SK-N-SH treated with all-trans-retinoic acid at 6 μM for 48 hours (cell line): Measurements from ENCODE around the gene ILK.

Experiments used
- ATAC-seq: fragments of 200-7000 bp; cut with Tn5 transposase; 3 replicates; pipeline ENCODE4 v1.9.1; 2020; ENCODE audit warnings: mild to moderate bottlenecking, moderate library complexity
- ARNTL ChIP-seq: fragments of 450-650 bp; formaldehyde crosslinking; IDR thresholded peaks from 2 replicates; pipeline ENCODE4 v1.5.0; 2020; ENCODE audit warnings: low read depth, mild to moderate bottlenecking, moderate library complexity, borderline replicate concordance
- BACH2 ChIP-seq: fragments of 250-450 bp; sonication (Bioruptor Pico); IDR thresholded peaks from 2 replicates; pipeline ENCODE4 v1.9.0; 2021; ENCODE audit warnings: mild to moderate bottlenecking, borderline replicate concordance
- CREB5 ChIP-seq: fragments of 250-450 bp; sonication (Bioruptor Pico); IDR thresholded peaks from 2 replicates; pipeline ENCODE4 v1.5.1; 2020; ENCODE audit warnings: low read depth, mild to moderate bottlenecking, moderate library complexity
- CSRNP3 ChIP-seq: fragments of 250-450 bp; sonication (Bioruptor Pico); IDR thresholded peaks from 2 replicates; pipeline ENCODE4 v1.5.1; 2021; ENCODE audit warnings: mild to moderate bottlenecking, moderate library complexity
- ESRRG ChIP-seq: fragments of 250-450 bp; sonication (Bioruptor Pico); IDR thresholded peaks from 2 replicates; pipeline ENCODE4 v1.6.1; 2021; ENCODE audit warnings: mild to moderate bottlenecking
- ISL1 ChIP-seq: fragments of 250-450 bp; sonication (Bioruptor Pico); IDR thresholded peaks from 2 replicates; pipeline ENCODE4 v2.1.2; 2022; ENCODE audit warnings: mild to moderate bottlenecking, moderate library complexity
- OSR1 ChIP-seq: fragments of 250-450 bp; sonication (Bioruptor Pico); IDR thresholded peaks from 2 replicates; pipeline ENCODE4 v1.8.0; 2022; ENCODE audit warnings: moderate library complexity, mild to moderate bottlenecking, inconsistent platforms
- PATZ1 ChIP-seq: fragments of 250-450 bp; sonication (Bioruptor Pico); IDR thresholded peaks from 2 replicates; pipeline ENCODE4 v1.8.0; 2020; ENCODE audit warnings: mild to moderate bottlenecking, moderate library complexity, borderline replicate concordance
- POU6F1 ChIP-seq: fragments of 250-450 bp; sonication (Bioruptor Pico); IDR thresholded peaks from 2 replicates; pipeline ENCODE4 v1.8.0; 2021; ENCODE audit warnings: low read depth, mild to moderate bottlenecking, moderate library complexity, borderline replicate concordance
- PPARA ChIP-seq: fragments of 250-450 bp; sonication (Bioruptor Pico); IDR thresholded peaks from 2 replicates; pipeline ENCODE4 v1.5.0; 2020; ENCODE audit warnings: mild to moderate bottlenecking, borderline replicate concordance
- RARB ChIP-seq: fragments of 250-450 bp; sonication (Bioruptor Pico); IDR thresholded peaks from 2 replicates; pipeline ENCODE4 v1.8.0; 2021; ENCODE audit warnings: mild to moderate bottlenecking, moderate library complexity
- SNAI2 ChIP-seq: fragments of 250-450 bp; sonication (Bioruptor Pico); IDR thresholded peaks from 2 replicates; pipeline ENCODE4 v1.5.0; 2020; ENCODE audit warnings: mild to moderate bottlenecking, moderate library complexity
- TCF4 ChIP-seq: fragments of 250-450 bp; sonication (Bioruptor Pico); IDR thresholded peaks from 2 replicates; pipeline ENCODE4 v1.8.0; 2021; ENCODE audit warnings: mild to moderate bottlenecking, moderate library complexity, borderline replicate concordance
- TOX ChIP-seq: fragments of 250-450 bp; sonication (Bioruptor Pico); IDR thresholded peaks from 2 replicates; pipeline ENCODE4 v1.8.0; 2021; ENCODE audit warnings: mild to moderate bottlenecking, moderate library complexity, borderline replicate concordance
- TSHZ2 ChIP-seq: fragments of 250-450 bp; sonication (Bioruptor Pico); IDR thresholded peaks from 2 replicates; pipeline ENCODE4 v1.5.0; 2020; ENCODE audit warnings: mild to moderate bottlenecking, moderate library complexity
- ZC3H10 ChIP-seq: fragments of 250-450 bp; sonication (Bioruptor Pico); IDR thresholded peaks from 2 replicates; pipeline ENCODE4 v1.5.1; 2021; ENCODE audit warnings: mild to moderate bottlenecking, moderate library complexity
- ZFP3 ChIP-seq: fragments of 250-450 bp; sonication (Bioruptor Pico); IDR thresholded peaks from 2 replicates; pipeline ENCODE4 v1.5.0; 2020; ENCODE audit warnings: mild to moderate bottlenecking, moderate library complexity
- ZFP30 ChIP-seq: fragments of 450-650 bp; formaldehyde crosslinking; IDR thresholded peaks from 2 replicates; pipeline ENCODE4 v1.5.0; 2022; ENCODE audit warnings: mild to moderate bottlenecking, moderate library complexity
- ZNF70 ChIP-seq: fragments of 450-650 bp; formaldehyde crosslinking; IDR thresholded peaks from 2 replicates; pipeline ENCODE4 v1.5.0; 2020; ENCODE audit warnings: mild to moderate bottlenecking, moderate library complexity
- ZNF8 ChIP-seq: fragments of 450-650 bp; formaldehyde crosslinking; IDR thresholded peaks from 2 replicates; pipeline ENCODE4 v1.5.0; 2020; ENCODE audit warnings: mild to moderate bottlenecking, moderate library complexity

Gene ILK

GRCh38 chr11:6627762-6628241 lies 24.2 kb downstream of the ILK start:
- no peak for ATAC-seq
- TF ChIP-seq ESRRG = no peak
- no peak for TF ChIP-seq POU6F1
- TF ChIP-seq ARNTL = no peak
- no peak for TF ChIP-seq ZFP3 (CRISPR knock-in tag)
- TF ChIP-seq ZC3H10 = no peak
- no peak for TF ChIP-seq RARB
- TF ChIP-seq PATZ1 (CRISPR knock-in tag) = no peak
- TF ChIP-seq SNAI2 (CRISPR knock-in tag) = no peak
- no peak for TF ChIP-seq TOX (CRISPR knock-in tag)
- TF ChIP-seq, all 23 proteins: peak for 0

- TF ChIP-seq PPARA (no peak), POU6F1 (no peak), TCF4 (CRISPR knock-in tag) (no peak), ISL1 (CRISPR knock-in tag) (no peak), ZFP30 (no peak), SNAI2 (CRISPR knock-in tag) (no peak), ZNF70 (no peak), BACH2 (CRISPR knock-in tag) (no peak), ESRRG (no peak), TSHZ2 (CRISPR knock-in tag) (no peak), ARNTL (no peak), ZNF8 (no peak), PATZ1 (CRISPR knock-in tag) (no peak), CREB5 (CRISPR knock-in tag) (no peak), OSR1 (CRISPR knock-in tag) (no peak), RARB (no peak), CSRNP3 (no peak)
- no peak for ATAC-seq
Measured at GRCh38 chr11:6628526-6628925, 25.0 kb downstream of the ILK start.
